HG02571 (cell line): ENCODE results near the gene GABPB2.

Experiments
- ATAC-seq: cut with Tn5 transposase; IDR thresholded peaks from one replicate; pipeline ENCODE4 v1.9.1; 2021; ENCODE audit warnings: mild to moderate bottlenecking, moderate library complexity; ENCODE audit not compliant: unreplicated experiment

GABPB2 gene

DNA sequence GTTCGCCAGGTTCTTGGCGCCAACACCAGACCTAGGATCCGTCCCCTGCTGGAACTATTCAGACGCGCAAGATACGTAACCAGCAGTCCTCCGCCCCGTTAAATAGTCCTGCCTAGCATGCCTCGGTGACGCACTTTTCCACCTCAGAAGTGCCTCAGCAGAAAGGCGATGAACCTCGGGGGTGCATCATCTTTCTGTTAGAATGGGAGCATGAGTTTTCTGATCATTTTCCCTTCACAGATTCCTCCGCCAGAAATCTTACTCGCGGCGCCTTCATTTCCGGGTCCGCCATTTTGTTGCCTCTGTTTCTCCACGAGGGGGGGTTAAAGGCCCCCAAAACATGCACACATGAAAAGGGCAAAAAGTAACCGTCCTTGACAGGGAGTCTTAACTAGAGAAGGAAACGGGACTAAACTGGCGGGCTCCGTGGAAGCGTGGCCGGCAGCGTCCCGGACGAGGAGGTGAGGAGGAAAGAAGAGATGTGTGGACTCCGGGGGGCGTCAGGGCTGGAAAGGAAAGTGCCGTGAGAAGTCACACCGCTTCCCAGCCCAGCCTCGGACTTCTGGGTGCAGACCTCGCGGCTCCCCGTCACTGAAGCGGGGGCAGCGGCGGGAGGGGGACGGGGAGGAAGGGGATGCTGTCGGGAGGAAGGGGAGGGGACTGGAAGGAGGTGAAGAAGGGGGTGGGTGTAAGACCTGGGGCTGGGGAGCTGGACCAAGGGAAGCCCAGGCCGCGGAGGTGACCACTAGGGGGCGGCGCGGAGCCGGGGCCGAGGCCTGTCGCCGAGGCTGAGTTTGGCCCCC is at the start of gene GABPB2:
TSS of gene GABPB2 (plus strand) at position 288 of the 803 bp plus-strand sequence. CDS start 17,429 bp downstream, outside the sequence.
- peak; percentile 72 for ATAC-seq

GRCh38 chr1:151024540-151025146 is 45.9 kb upstream of the GABPB2 start:
- ATAC-seq = no peak

- ATAC-seq = no peak
These were observed 44.1 kb upstream of the GABPB2 start for GRCh38 chr1:151026460-151026859.

- ATAC-seq = no peak
These were observed 38.4 kb upstream of the GABPB2 start for GRCh38 chr1:151032164-151032563.

DNA sequence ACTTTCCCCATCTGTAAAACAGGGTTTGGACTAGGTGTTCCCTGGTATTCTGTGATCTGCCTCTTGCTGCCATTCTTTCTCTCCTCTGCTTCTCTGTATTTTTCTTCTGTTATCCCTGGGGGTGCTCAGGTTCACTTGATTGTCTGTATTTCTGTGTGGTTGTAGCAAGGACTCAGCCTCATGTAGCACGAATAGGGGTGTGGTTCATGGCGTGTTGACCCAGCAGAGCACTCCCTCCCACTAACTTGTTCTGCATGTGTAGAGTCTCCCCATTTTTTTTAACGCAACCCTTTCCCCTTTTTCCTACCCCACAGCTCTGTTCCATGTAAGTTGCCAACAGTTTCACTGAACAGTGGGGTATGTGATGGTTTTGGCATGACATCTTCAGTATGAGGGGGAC is 35.4 kb upstream of the GABPB2 start:
- ATAC-seq = no peak

- ATAC-seq = no peak
These were observed 34.2 kb upstream of the GABPB2 start, which contains the start of gene BNIPL for GRCh38 chr1:151036356-151036755. Gene BNIPL, plus strand, starts transcription at chr1:151036586. Its CDS starts 140 bp downstream, at chr1:151036726.

DNA sequence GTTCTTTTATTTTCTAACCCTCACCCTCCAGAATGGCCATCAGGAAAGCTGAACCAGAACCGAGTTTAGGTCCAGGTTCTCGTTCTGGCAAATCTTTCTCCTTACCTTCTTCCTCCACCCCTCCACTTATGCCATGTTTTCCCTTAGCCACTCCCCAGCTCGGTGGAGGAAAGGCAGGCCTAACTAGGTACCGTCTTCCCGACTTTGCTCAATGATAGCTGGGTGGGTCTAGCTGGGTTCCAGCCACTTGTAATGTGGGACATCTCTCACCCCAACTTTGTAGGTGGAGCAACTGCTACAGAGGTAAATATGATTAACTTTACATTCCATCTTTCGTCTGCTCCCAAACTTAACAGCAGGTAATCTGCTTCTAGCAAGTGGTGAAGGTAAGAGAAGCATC is 33.5 kb upstream of the GABPB2 start:
- no peak for ATAC-seq

- no peak for ATAC-seq
These were observed 31.0 kb upstream of the GABPB2 start for GRCh38 chr1:151039521-151039920.

GRCh38 chr1:151043163-151043562 is 27.4 kb upstream of the GABPB2 start:
- no peak for ATAC-seq

DNA sequence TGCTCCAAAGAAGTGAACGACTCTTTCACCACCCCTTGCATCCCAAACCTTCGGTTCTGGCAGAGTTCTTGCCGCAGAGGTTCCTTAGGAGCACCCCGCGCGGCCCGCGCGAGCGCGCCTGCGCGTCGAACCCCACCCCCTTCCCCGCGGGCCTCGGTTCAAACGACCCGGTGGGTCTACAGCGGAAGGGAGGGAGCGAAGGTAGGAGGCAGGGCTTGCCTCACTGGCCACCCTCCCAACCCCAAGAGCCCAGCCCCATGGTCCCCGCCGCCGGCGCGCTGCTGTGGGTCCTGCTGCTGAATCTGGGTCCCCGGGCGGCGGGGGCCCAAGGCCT is 23.0 kb upstream of the GABPB2 start, which contains the start of gene C1orf56:
TSS of gene C1orf56 (plus strand) at position 161 of the 334 bp plus-strand sequence. CDS start at position 258, 97 bp downstream.
- ATAC-seq = no peak

DNA sequence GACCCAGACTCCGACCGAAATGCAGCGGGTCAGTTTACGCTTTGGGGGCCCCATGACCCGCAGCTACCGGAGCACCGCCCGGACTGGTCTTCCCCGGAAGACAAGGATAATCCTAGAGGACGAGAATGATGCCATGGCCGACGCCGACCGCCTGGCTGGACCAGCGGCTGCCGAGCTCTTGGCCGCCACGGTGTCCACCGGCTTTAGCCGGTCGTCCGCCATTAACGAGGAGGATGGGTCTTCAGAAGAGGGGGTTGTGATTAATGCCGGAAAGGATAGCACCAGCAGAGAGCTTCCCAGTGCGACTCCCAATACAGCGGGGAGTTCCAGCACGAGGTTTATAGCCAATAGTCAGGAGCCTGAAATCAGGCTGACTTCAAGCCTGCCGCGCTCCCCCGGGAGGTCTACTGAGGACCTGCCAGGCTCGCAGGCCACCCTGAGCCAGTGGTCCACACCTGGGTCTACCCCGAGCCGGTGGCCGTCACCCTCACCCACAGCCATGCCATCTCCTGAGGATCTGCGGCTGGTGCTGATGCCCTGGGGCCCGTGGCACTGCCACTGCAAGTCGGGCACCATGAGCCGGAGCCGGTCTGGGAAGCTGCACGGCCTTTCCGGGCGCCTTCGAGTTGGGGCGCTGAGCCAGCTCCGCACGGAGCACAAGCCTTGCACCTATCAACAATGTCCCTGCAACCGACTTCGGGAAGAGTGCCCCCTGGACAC is 22.5 kb upstream of the GABPB2 start:
- no peak for ATAC-seq

DNA sequence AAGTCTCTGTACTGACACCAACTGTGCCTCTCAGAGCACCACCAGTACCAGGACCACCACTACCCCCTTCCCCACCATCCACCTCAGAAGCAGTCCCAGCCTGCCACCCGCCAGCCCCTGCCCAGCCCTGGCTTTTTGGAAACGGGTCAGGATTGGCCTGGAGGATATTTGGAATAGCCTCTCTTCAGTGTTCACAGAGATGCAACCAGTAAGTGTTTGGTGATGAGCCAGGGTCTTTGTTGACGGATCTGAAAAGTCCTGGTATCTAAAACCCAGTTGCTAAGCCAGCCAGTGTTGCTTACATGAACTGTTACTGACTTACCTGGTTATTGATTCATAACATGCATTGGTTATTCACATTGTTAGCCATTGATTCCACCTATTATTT is 21.9 kb upstream of the GABPB2 start:
- no peak for ATAC-seq

DNA sequence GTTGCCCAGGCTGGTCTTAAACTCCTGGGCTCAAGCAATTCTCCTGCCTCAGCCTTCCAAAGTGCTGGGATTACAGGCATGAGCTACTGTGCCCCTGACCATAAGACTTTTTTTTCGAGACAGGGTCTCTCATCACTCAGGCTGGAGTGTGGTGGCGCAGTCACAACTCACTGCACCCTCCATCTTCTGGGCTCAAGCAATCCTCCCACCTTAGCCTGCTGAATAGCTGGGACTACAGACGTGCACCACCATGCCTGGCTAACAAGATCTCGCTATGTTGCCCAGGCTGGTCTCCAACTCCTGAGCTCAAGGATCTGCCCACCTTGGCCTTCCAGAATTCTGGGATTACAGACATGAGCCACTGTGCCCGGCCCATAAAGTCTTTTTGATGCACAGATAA is 21.1 kb upstream of the GABPB2 start:
- no peak for ATAC-seq

DNA sequence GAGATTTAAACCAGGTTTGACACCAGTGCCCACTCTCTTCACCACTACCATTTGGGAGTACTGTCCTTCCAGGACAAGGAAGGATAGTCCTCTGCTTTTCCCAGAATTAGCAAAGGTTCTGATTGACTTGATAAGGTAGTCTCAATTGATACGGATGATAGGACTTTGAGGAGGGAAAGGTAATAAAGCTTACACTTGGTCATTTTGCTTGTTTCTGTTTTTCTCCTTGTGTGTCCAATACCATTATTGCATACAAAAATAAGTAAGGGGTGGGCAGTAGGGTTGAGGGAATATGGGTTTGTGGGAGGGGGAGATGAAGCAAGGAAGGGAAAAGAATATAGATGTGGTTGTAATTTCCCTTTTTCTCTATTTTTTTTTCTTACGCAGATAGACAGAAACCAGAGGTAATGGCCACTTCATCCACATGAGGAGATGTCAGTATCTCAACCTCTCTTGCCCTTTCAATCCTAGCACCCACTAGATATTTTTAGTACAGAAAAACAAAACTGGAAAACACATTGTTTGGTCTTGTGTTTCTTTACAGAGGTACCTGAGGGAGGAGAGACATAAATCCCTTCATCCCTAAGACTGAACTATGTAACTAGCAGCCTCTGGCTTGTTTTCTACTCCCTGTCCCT is 20.4 kb upstream of the GABPB2 start:
- no peak for ATAC-seq

- no peak for ATAC-seq
These were observed 19.1 kb upstream of the GABPB2 start for GRCh38 chr1:151051356-151052009.

GRCh38 chr1:151054971-151055547 is 15.5 kb upstream of the GABPB2 start:
- ATAC-seq = no peak

DNA sequence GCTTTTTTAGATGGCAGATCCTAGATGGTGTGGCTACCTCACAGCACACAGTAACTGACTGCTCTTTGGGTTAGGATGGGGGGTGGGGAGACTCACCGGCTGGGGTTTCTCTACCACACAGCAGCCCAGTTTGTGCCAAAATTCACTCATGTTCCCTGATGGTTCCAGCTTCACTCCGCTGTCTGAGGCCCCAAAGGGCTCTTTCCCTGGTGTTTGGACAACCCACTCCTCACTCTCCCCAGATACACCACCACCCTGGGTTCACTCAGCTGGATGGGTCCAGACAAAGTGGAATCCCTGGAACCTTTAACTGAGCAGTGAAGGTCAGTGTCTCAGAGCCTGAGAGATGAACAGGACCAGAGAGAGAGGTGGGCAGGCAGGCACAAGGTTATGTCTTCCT is 15.0 kb upstream of the GABPB2 start:
- no peak for ATAC-seq

DNA sequence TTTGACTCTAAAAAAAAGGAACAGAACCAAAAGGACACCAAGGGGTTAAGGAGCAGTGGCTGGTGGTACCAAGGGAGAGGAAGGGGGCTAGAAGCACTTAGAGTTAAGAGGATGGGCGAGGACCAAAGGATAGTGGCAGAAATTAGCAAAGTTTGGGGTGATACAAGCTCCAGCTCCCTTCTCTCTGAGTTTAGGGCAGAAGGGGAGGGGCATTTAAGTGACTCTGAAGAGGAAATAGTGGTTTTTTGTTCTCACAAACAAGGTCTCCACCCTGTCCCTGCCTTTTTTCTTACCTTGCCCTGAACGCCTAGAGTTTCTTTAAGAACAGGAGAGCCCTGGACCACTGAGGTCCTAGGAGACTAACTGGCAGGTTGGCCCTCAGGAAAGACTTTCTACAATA is 14.4 kb upstream of the GABPB2 start:
- ATAC-seq = no peak

GRCh38 chr1:151058692-151059091 is 11.9 kb upstream of the GABPB2 start:
- ATAC-seq = no peak
